ENCODE results near the gene CMSS1. TPM values are rescaled to one million over a fixed set of nuclear protein-coding genes. Genes with fewer than 3 reads are reported as not detected.
A peak's percentile ranks its signal among the peaks of the same experiment; 100 is the strongest.

CMSS1 gene
- total RNA-seq, 4 donors from 2014 or later = 1.3 to 9.9 (median 2.3) TPM

- no peak overlapping the region for H3K4me3 ChIP-seq
- H3K4me1 ChIP-seq = no peaks in the 10 kb centered on the region
- no peak for DNase-seq
- no peaks in the 10 kb centered on the region for H3K27me3 ChIP-seq
- no peaks in the 10 kb centered on the region for H3K9me3 ChIP-seq
- TF ChIP-seq POLR2A (IDR thresholded peaks at IDR 0.05) = no peak
- TF ChIP-seq CTCF (IDR thresholded peaks at IDR 0.05) = no peak
- peaks cover 0 to 8% (median 0%) of the 10 kb centered on the region in 3 donors for H3K36me3 ChIP-seq
- peak overlapping the region in 2 of 4 donors; percentile 31 to 60 for H3K27ac ChIP-seq
These were observed 44.5 kb downstream of the CMSS1 start for GRCh38 chr3:99862208-99862607.

- peaks cover 0 to 3% (median 0%) of the 10 kb centered on the region in 4 donors for H3K4me1 ChIP-seq
- no peaks in the 10 kb centered on the region for H3K27me3 ChIP-seq
- H3K9me3 ChIP-seq = no peaks in the 10 kb centered on the region
- TF ChIP-seq POLR2A (IDR thresholded peaks at IDR 0.05) (no peak), CTCF (IDR thresholded peaks at IDR 0.05) (no peak)
- DNase-seq = no peak
- peaks cover 0 to 8% (median 0%) of the 10 kb centered on the region in 3 donors for H3K36me3 ChIP-seq
- H3K4me3 ChIP-seq = no peak overlapping the region
- peak overlapping the region in 2 of 4 donors; percentile 31 to 60 for H3K27ac ChIP-seq
These were observed 45.3 kb downstream of the CMSS1 start for GRCh38 chr3:99863002-99863401.

GRCh38 chr3:99863588-99863987 lies 45.9 kb downstream of the CMSS1 start:
- TF ChIP-seq CTCF (IDR thresholded peaks at IDR 0.05) (no peak), POLR2A (IDR thresholded peaks at IDR 0.05) (no peak)
- peaks cover 0 to 5% (median 0%) of the 10 kb centered on the region in 4 donors for H3K4me1 ChIP-seq
- peaks cover 0 to 8% (median 0%) of the 10 kb centered on the region in 3 donors for H3K36me3 ChIP-seq

GRCh38 chr3:99864289-99864688 lies 46.6 kb downstream of the CMSS1 start:
- H3K4me3 ChIP-seq = no peak overlapping the region
- no peaks in the 10 kb centered on the region for H3K9me3 ChIP-seq
- H3K27me3 ChIP-seq = no peaks in the 10 kb centered on the region
- H3K36me3 ChIP-seq = peaks cover 0 to 8% (median 0%) of the 10 kb centered on the region in 3 donors
- no peak for TF ChIP-seq CTCF (IDR thresholded peaks at IDR 0.05)
- no peak for DNase-seq
- H3K4me1 ChIP-seq = peaks cover 0 to 5% (median 0%) of the 10 kb centered on the region in 4 donors
- peak overlapping the region in 1 of 4 donors; percentile 36 for H3K27ac ChIP-seq

More at GRCh38 chr3:99863588-99863987, 45.9 kb downstream of the CMSS1 start:
- Histone ChIP-seq H3K9me3 (no peaks in the 10 kb centered on the region), H3K4me3 (no peak overlapping the region), H3K27me3 (no peaks in the 10 kb centered on the region), H3K27ac (no peak overlapping the region)
- no peak for DNase-seq

GRCh38 chr3:99865321-99865720 lies 47.7 kb downstream of the CMSS1 start:
- Histone ChIP-seq H3K27me3 (no peaks in the 10 kb centered on the region), H3K36me3 (peaks cover 0 to 8% (median 0%) of the 10 kb centered on the region in 3 donors), H3K9me3 (no peaks in the 10 kb centered on the region), H3K4me1 (peaks cover 0 to 12% (median 0%) of the 10 kb centered on the region in 4 donors), H3K4me3 (no peak overlapping the region), H3K27ac (peak overlapping the region in 1 of 4 donors; percentile 36)
- no peak for DNase-seq
- TF ChIP-seq POLR2A (IDR thresholded peaks at IDR 0.05) = no peak
- TF ChIP-seq CTCF (IDR thresholded peaks at IDR 0.05) = no peak

All from Peyer's patch (tissue), 4 donors.